Cardiac muscle cell (in vitro differentiated cells and primary cell): ENCODE results near the gene SGCA. TPM values are rescaled to one million over a fixed set of nuclear protein-coding genes. Genes with fewer than 3 reads are reported as not detected.

Experiments used
- DNase-seq, 2 donors: peaks; one replicate each; pipeline versions ENCODE4 v3.0.0 to v3.0.0-alpha.2; 2010 to 2017; ENCODE audit warnings: low read depth in 1 of 2, low spot score in 1 of 2
- H3K27ac ChIP-seq: fragments of 200-600 bp; sonication (generic); 2 replicates; pipeline ENCODE4 v1.5.1; 2016
- H3K27me3 ChIP-seq: fragments of 200-600 bp; sonication (generic); 2 replicates; pipeline ENCODE4 v1.6.0; 2016; ENCODE audit warnings: control low read depth
- H3K36me3 ChIP-seq: fragments of 200-600 bp; sonication (generic); 2 replicates; pipeline ENCODE4 v1.5.1; 2016; ENCODE audit warnings: control low read depth
- H3K4me1 ChIP-seq: fragments of 200-600 bp; sonication (generic); 2 replicates; pipeline ENCODE4 v1.8.1; 2017; ENCODE audit warnings: low read depth, mild to moderate bottlenecking, mixed run types
- H3K4me3 ChIP-seq: fragments of 200-600 bp; sonication (generic); 2 replicates; pipeline ENCODE4 v1.5.1; 2016; ENCODE audit warnings: mild to moderate bottlenecking
- H3K9me3 ChIP-seq: fragments of 200-600 bp; sonication (generic); 2 replicates; pipeline ENCODE4 v1.5.1; 2017; ENCODE audit warnings: low read depth, mild to moderate bottlenecking, control low read depth
- polyA plus RNA-seq: library from polyadenylated mRNA; unstranded; fragments of >200 nt; fragmentation: Nextera tagmentation; extraction: Ambion mirVana; gene quantifications from 2 replicates; pipeline ENCODE4 v1.2.1, GENCODE V29; 2016
- total RNA-seq: library from RNA; depleted of rRNA; stranded (reverse); fragments of >200 nt; gene quantifications from 2 replicates; pipeline ENCODE4 v1.2.3, GENCODE V29; 2016
- TF ChIP-seq, protein P1 (sequence below): IDR thresholded peaks from 2 replicates; pipeline ENCODE4 v1.5.1; 2012; ENCODE audit warnings: low read depth, mild to moderate bottlenecking, low read length

Gene SGCA
- total and polyA plus RNA-seq, 2 experiments from 2014 or later, result 63.3 to 69.9 TPM

DNA sequence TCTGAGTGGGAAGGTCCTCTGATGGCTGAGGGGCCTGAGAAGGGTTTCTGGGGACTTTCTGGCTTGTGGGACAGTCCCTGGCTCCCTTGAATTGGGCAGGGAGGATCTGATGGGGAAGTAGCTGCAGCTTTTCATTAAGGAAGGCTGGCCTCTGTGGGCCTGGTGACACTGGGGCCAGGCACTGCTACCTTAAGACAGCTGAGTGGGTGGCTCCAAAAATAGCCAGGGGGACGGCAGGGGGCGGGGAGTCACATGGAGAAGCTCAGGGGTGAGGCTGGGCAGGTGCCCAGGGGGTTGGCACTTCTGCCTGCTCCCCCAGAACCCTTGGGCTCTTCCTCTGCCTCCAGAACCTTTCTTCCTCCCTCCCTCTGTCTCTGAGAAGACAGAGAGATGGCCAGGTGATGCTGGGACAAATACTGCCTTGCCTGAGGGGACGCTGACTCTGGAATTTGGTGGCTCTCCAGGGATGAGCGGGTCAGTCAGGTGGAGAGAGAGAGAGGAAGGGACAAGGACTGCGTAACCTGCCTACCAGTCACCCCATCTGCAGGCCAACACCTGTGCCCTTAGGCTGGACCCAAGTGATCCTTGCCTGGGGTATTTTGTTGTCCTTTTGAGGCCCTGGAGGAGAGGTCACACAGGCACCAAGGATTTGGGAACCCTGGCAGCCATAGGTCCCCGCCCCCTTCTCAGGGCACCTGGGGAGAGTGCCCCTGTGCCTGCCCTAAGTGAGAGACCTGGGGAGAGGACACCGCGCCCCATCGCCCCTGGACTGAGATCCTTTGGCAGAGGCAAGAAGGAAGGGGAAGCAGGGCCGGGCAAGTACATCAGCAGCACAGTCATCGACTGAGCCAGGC, 1.7 kb upstream of the SGCA start:
- TF ChIP-seq, protein P1, sequence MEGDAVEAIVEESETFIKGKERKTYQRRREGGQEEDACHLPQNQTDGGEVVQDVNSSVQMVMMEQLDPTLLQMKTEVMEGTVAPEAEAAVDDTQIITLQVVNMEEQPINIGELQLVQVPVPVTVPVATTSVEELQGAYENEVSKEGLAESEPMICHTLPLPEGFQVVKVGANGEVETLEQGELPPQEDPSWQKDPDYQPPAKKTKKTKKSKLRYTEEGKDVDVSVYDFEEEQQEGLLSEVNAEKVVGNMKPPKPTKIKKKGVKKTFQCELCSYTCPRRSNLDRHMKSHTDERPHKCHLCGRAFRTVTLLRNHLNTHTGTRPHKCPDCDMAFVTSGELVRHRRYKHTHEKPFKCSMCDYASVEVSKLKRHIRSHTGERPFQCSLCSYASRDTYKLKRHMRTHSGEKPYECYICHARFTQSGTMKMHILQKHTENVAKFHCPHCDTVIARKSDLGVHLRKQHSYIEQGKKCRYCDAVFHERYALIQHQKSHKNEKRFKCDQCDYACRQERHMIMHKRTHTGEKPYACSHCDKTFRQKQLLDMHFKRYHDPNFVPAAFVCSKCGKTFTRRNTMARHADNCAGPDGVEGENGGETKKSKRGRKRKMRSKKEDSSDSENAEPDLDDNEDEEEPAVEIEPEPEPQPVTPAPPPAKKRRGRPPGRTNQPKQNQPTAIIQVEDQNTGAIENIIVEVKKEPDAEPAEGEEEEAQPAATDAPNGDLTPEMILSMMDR, result no peak
- Histone ChIP-seq H3K27me3 (no peaks in the 10 kb centered on the region), H3K4me1 (peaks cover 32% of the 10 kb centered on the region), H3K4me3 (no peak overlapping the region), H3K27ac (peak overlapping the region; percentile 86), H3K36me3 (no peaks in the 10 kb centered on the region), H3K9me3 (no peaks in the 10 kb centered on the region)
- DNase-seq, result peak in 1 of 2 donors; percentile 58

DNA sequence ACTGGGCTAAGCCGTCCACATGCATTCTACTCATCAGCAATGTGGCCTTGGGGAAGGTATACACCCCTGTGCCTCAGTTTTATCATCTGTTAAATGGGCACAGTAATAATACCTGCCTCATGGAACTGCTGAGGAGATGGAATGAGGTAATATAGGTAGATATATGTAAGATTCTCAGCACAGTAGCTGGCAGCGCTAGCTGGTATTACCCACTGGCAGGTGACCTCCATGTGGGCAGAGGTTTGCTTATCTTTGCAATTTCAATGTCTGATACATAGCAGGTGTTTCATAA, 1.2 kb upstream of the SGCA start:
- Histone ChIP-seq H3K4me3 (no peak overlapping the region), H3K27me3 (no peaks in the 10 kb centered on the region), H3K36me3 (no peaks in the 10 kb centered on the region), H3K9me3 (no peaks in the 10 kb centered on the region), H3K27ac (peak overlapping the region; percentile 86), H3K4me1 (peaks cover 32% of the 10 kb centered on the region)
- no peak for DNase-seq
- TF ChIP-seq, protein P1, result no peak

DNA sequence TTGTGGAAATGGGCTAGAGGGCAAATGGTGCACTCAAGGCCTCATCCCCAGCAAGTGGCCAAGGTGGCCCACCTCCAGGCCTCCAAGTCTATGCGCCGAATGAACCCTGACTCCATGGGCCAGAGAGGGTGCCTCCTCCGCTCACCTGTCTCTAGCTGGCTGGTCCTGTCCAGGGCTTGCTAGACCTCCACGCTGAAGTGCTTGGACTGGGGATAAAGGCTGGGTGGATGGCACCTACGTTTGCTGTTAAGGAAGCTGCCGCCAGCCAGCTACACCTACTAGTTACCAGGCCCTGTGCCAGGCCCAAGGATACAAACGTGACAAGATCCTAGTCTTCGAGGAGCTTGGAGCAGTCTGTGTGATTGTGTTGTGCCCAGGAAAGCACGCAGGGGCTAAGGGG, 739 bp upstream of the SGCA start:
- H3K4me1 ChIP-seq, result peaks cover 32% of the 10 kb centered on the region
- no peak for DNase-seq
- no peak overlapping the region for H3K4me3 ChIP-seq
- no peaks in the 10 kb centered on the region for H3K9me3 ChIP-seq
- H3K27ac ChIP-seq, result peak overlapping the region; percentile 81
- H3K36me3 ChIP-seq, result no peaks in the 10 kb centered on the region
- TF ChIP-seq, protein P1, result no peak
- H3K27me3 ChIP-seq, result no peaks in the 10 kb centered on the region

DNA sequence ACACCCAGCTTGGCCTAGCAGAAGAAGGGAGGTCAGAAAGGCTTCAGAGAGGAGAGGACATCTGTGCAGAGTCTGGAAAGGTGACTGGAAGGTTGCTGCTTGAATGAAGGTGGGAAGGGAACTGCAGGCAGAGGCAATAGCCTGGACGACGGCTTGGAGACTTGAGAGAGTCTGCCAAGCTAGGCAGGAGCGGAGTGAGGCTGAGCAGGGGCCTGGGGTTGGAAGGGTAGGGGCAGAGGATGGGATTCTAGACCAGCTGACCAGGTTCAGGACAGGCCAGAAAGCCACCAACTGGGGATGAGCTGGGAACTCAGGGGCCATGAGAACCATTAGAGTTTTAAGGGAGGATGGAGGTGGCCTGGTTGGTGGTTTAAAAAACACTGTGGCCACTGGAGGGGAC, 339 bp upstream of the SGCA start:
- no peaks in the 10 kb centered on the region for H3K36me3 ChIP-seq
- no peaks in the 10 kb centered on the region for H3K9me3 ChIP-seq
- peak overlapping the region; percentile 10 for H3K4me3 ChIP-seq
- peak overlapping the region; percentile 81 for H3K27ac ChIP-seq
- TF ChIP-seq, protein P1, result no peak
- peaks cover 32% of the 10 kb centered on the region for H3K4me1 ChIP-seq
- no peaks in the 10 kb centered on the region for H3K27me3 ChIP-seq
- no peak for DNase-seq

DNA sequence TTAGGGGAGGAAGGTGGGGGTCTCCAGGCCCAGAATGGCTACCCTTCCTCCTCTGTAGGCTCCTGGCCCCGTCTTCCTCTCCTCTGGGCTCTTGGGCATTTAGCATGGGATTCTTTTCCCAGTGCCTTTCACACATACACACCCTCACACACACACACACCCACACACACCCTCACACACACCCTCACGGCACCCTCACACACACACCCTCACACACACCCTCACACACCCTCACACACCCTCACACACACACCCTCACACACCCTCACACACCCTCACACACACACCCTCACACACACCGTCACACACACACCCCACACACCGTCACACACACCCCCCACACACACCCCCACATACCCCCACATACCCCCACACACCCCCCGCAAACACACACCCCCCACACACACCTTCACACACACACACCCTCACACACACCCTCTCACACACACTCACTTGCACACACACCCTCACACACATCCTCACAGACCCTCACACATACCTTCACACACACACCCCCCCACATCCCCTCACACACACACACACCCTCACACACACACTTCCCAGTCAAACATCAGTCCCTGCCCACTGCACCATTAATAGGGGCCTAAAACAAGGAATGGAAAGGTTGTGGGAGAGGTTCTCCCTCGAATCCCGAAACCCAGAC, 845 bp downstream of the SGCA start:
- peak overlapping the region; percentile 81 for H3K27ac ChIP-seq
- H3K4me1 ChIP-seq, result peaks cover 30% of the 10 kb centered on the region
- DNase-seq, result no peak
- H3K36me3 ChIP-seq, result no peaks in the 10 kb centered on the region
- no peaks in the 10 kb centered on the region for H3K9me3 ChIP-seq
- H3K4me3 ChIP-seq, result no peak overlapping the region
- TF ChIP-seq, protein P1, result no peak
- H3K27me3 ChIP-seq, result no peaks in the 10 kb centered on the region
